ENCODE data around the gene NDUFAF5.

Gene NDUFAF5

DNA sequence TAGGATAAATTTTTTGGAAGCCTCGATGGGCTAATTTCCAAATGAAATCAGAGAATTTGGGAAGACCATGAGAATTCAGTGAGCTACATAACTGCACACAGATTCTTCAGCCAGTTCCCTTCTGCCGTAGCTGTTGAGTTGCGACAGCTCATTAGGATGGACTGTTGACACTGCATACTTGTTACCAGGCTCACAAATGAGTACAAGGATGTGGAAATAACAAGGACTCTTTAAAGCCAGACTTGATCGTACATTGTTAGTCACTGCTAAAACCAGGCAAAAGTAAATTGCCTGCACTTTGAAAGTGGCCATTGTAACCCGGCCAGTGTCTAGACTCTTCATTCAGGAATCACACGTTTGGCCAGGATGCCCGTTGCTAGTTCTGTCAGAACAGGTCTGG, 37.0 kb downstream of the NDUFAF5 start:
- DNase-seq (ENCODE audit: extremely low read depth in 1 of 2, low read depth in 1 of 2), result no peak

DNA sequence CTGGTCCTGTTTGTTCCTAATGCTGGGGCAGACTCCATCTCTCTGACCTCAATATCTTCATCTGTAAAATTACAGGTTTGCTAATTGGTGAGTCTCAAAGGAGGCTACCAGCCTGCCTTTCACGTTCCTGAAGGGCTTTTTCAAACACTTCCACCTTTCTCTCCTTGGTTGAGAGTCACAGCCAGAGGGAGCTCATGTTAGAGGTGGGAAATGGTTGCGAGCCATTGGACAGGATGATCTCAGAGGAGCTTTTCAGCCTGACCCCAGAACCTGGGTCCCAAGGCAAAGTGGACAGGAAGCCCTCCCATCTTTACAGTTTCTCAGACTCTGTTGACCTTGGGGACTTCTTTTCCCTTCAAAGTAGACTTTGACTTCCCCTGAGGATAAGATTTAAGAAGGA, 37.6 kb downstream of the NDUFAF5 start:
- DNase-seq (ENCODE audit: extremely low read depth in 1 of 2, low read depth in 1 of 2), result no peak

GRCh38 chr20:13824459-13824858, 39.6 kb downstream of the NDUFAF5 start:
- DNase-seq (ENCODE audit: extremely low read depth in 1 of 2, low read depth in 1 of 2), result no peak

GRCh38 chr20:13825465-13825864, 40.6 kb downstream of the NDUFAF5 start:
- DNase-seq (ENCODE audit: extremely low read depth in 1 of 2, low read depth in 1 of 2), result no peak

GRCh38 chr20:13831476-13831875, 46.6 kb downstream of the NDUFAF5 start:
- no peak for DNase-seq (ENCODE audit: extremely low read depth in 1 of 2, low read depth in 1 of 2)

DNA sequence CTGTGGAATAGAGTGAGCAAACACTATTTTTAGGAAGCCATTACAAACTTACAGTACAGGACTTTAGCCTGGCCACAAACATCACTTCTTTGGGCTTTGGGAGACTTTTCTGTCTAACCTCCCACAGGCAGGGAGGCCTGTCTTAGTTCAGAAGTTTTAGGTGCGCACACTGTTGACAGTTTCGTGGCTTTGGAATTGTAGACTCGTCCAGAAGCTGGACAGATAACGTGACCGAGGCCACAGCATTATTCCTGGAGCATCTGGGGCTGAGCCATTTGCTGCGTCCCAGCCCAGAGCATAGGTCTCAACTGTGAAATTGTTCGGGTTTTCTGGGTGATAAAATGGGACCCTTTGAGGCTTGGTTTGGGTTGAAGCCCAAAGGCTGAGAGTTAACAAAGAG, 53.8 kb downstream of the NDUFAF5 start:
- no peak for DNase-seq (ENCODE audit: extremely low read depth in 1 of 2, low read depth in 1 of 2)

DNA sequence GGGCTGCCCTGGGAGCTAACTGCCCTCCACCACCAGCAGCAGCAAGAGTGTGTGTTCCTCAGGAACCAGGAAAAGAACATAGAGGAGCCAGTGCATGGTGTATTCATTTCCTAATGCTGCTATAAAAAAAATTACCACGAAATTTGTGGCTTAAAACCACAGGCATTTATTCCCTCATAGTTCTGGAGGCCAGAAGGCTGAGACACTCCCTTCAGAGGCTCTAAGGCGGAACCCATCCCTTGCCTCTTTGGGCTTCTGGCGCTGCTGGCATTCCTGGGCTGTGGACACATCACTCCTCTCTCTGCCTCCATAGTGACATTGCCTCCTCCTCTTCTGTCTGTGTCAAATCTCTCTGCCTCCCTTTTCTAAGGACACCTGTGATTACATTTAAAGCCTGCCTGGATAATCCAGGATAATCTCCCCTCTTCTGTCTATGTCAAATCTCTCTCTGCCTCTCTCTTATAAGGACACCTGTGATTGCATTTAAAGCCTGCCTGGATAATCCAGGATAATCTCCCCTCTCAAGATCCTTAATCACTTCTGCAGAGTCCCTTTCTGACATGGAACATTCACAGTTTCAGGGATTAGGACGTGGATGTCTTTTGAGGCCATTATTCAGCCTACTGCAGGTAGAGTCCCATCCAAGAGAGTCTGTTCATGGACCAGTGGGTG, 54.7 kb downstream of the NDUFAF5 start:
- DNase-seq (ENCODE audit: extremely low read depth in 1 of 2, low read depth in 1 of 2), result no peak

DNA sequence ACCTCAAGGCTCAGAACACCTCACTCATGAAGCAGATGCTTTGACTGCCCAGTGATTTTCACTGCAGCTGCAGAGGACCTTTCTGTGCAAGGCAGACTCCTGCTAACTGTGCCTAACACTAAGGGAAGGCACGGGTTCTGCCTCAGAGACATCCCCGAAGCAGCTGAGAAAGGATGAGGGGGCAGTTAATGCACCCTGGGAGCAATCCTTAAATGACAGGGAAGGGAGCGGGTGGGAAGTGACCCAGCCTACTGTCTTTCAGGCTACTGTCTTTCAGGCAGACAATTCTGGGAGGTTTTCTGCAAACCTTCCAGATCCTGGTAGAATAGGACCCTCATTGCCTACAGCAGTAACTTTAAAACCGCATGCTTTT, 55.3 kb downstream of the NDUFAF5 start:
- no peak for DNase-seq (ENCODE audit: extremely low read depth in 1 of 2, low read depth in 1 of 2)

GRCh38 chr20:13841206-13841605, 56.4 kb downstream of the NDUFAF5 start:
- DNase-seq (ENCODE audit: extremely low read depth in 1 of 2, low read depth in 1 of 2), result no peak

- DNase-seq (ENCODE audit: extremely low read depth in 1 of 2, low read depth in 1 of 2), result no peak
Observed at GRCh38 chr20:13844296-13844695, 59.5 kb downstream of the NDUFAF5 start.

DNA sequence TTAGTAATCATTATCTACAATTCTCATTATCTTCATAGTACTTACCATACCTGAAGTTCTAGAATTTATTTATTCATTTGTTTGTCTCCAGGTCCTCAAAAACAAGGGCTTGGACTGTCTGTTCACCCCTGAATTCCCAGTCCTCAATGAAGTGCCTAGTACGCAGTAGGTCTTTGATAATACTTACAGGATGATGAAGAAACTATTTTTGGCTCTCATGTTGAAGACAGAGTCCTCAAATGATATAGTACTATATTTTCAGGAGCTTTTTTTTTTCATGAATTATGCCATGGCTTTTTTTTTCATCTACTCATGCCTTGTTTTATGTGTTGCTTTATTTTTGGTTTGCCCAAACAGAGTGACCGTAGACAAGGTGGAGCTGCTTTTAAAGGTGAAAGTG, 66.5 kb downstream of the NDUFAF5 start:
- DNase-seq (ENCODE audit: extremely low read depth in 1 of 2, low read depth in 1 of 2), result no peak

- no peak for DNase-seq (ENCODE audit: extremely low read depth in 1 of 2, low read depth in 1 of 2)
Observed at GRCh38 chr20:13852306-13852705, 67.5 kb downstream of the NDUFAF5 start.

- DNase-seq (ENCODE audit: extremely low read depth in 1 of 2, low read depth in 1 of 2), result no peak
Observed at GRCh38 chr20:13855613-13856012, 70.8 kb downstream of the NDUFAF5 start.

- DNase-seq (ENCODE audit: extremely low read depth in 1 of 2, low read depth in 1 of 2), result no peak
Observed at GRCh38 chr20:13856354-13856753, 71.5 kb downstream of the NDUFAF5 start.

- DNase-seq (ENCODE audit: extremely low read depth in 1 of 2, low read depth in 1 of 2), result no peak
Observed at GRCh38 chr20:13857304-13857703, 72.5 kb downstream of the NDUFAF5 start.

- DNase-seq (ENCODE audit: extremely low read depth in 1 of 2, low read depth in 1 of 2), result no peak
Observed at GRCh38 chr20:13857961-13858360, 73.1 kb downstream of the NDUFAF5 start.

DNA sequence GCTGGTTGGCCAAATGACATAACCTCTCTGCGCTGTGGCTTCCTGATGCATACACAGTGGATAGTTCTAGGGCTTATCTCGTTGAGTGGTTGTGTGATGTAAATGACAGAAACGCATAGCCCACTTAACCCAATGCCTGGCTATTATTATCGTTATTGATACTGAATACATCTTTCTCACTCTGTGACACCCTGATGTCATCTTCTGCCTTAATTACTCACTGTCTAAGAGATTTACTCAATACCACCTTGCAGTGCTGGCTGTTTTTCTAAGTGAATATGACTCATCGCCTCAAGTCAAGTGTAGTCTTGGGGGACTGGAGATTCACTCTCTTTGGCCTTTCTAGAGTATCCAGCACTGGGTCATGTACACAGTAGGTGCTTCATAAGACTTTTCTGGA, 73.6 kb downstream of the NDUFAF5 start:
- DNase-seq (ENCODE audit: extremely low read depth in 1 of 2, low read depth in 1 of 2), result no peak

DNA sequence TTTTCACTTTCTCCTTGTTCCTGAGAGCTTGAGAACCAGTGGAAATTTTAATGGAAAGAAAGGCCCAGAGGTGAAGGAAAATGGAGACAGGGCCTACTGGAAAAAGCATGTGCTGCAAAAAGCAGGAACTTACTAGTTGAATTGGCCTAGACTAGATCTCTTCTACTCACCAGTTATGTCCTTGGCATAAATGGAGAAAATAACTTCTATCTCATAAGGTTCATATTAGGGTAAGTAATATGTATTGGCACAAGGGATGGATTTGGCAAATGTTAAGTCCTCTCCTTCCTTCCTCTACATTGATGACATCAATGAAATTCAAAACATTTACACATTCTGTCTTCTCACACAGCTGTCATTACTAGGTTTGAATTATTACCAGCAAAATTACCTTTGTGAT, 74.0 kb downstream of the NDUFAF5 start:
- DNase-seq (ENCODE audit: extremely low read depth in 1 of 2, low read depth in 1 of 2), result no peak

DNA sequence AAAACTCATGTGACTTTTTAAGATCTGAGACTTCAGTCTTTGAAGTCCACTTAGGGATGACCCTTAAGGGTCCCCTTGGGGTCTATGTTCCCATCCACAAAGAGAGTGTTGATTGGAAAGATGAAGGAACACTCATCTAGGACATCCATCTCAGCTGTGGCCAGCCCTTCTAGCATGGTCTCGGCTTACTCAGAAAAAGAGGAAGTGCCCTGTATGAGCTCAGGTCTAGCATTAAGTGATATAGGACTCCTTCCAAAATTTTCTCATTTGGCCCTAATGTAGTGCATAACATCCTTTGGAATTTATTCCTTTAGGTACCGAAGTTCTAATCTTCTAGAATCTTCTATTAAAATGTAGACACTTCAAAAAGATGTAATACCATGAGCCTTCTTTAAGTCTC, 77.4 kb downstream of the NDUFAF5 start:
- no peak for DNase-seq (ENCODE audit: extremely low read depth in 1 of 2, low read depth in 1 of 2)

DNA sequence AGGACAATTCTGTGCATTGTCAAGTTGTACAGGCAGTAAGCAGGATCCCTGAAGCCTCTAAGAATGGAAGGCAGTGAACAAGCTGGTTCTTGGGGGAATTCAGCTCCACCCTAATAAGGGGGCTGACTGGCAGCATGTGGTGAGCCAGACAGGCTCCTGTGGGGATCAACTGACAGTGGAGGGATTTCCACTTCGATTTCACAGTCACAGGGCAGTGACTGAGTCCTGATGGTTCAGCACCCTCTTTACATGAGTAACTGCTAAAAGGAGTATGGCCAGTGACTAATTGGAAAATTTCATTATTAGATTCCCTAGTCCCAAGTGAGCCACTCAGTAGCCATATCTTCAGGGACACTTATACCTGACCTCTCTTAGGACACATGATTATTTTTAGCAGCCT, 78.4 kb downstream of the NDUFAF5 start:
- DNase-seq (ENCODE audit: extremely low read depth in 1 of 2, low read depth in 1 of 2), result no peak

- DNase-seq (ENCODE audit: extremely low read depth in 1 of 2, low read depth in 1 of 2), result no peak
Observed at GRCh38 chr20:13865156-13865555, 80.3 kb downstream of the NDUFAF5 start.

DNA sequence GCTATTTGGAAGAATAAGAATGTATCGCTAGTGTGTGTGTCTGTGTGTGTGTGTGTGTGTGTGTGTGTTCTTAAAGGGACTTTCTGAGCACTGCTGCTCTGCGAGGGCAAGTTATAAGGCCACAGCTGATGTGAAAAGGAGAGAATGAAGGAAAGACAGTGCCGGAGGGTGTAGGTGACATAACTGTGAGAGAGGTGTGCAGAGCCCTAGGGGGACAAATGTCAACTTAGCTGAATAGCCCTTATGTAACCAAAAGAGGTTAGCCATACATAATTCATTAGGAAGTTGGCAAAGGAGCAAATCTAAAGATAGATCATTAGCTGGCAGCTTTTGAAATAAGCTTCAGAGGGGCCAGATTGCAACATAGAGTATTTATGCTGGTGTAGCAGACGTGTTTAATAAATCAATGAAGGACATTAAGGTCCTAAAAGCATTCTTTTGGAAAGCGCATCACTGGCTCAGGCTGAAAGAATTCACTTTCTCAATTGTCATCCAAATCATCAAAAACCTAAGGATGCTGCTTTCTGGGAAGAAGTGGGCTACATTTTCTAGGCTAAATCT, 81.0 kb downstream of the NDUFAF5 start:
- DNase-seq (ENCODE audit: extremely low read depth in 1 of 2, low read depth in 1 of 2), result no peak

- no peak for DNase-seq (ENCODE audit: extremely low read depth in 1 of 2, low read depth in 1 of 2)
Observed at GRCh38 chr20:13868331-13868730, 83.5 kb downstream of the NDUFAF5 start.
